HG03469 (cell line): ENCODE data around the gene SLC4A4.

Experiments used
- ATAC-seq: cut with Tn5 transposase; IDR thresholded peaks from one replicate; pipeline ENCODE4 v1.9.1; 2021; ENCODE audit warnings: mild to moderate bottlenecking, moderate library complexity, moderate number of reproducible peaks; ENCODE audit not compliant: unreplicated experiment

The SLC4A4 gene

GRCh38 chr4:71532407-71532806 is 193.6 kb downstream of the SLC4A4 start:
- ATAC-seq = no peak

GRCh38 chr4:71533121-71533520 is 194.3 kb downstream of the SLC4A4 start:
- no peak for ATAC-seq

- ATAC-seq = no peak
These were observed 198.8 kb downstream of the SLC4A4 start for GRCh38 chr4:71537551-71538065.

GRCh38 chr4:71538528-71538927 is 199.7 kb downstream of the SLC4A4 start:
- ATAC-seq = no peak

- ATAC-seq = no peak
These were observed 202.0 kb downstream of the SLC4A4 start for GRCh38 chr4:71540749-71541269.

GRCh38 chr4:71541541-71541940 is 202.7 kb downstream of the SLC4A4 start:
- no peak for ATAC-seq

- no peak for ATAC-seq
These were observed 206.3 kb downstream of the SLC4A4 start for GRCh38 chr4:71545168-71545567.

GRCh38 chr4:71549516-71550160 is 210.8 kb downstream of the SLC4A4 start:
- ATAC-seq = no peak

- no peak for ATAC-seq
These were observed 211.7 kb downstream of the SLC4A4 start for GRCh38 chr4:71550220-71551165.

GRCh38 chr4:71553605-71554004 is 214.8 kb downstream of the SLC4A4 start:
- ATAC-seq = no peak

- ATAC-seq = no peak
These were observed 215.2 kb downstream of the SLC4A4 start for GRCh38 chr4:71554025-71554424.

GRCh38 chr4:71558248-71558647 is 219.4 kb downstream of the SLC4A4 start:
- ATAC-seq = peak; percentile 89

- no peak for ATAC-seq
These were observed 221.2 kb downstream of the SLC4A4 start for GRCh38 chr4:71559957-71560571.

GRCh38 chr4:71564775-71565174 is 226.0 kb downstream of the SLC4A4 start:
- ATAC-seq = no peak

GRCh38 chr4:71566856-71567255 is 228.0 kb downstream of the SLC4A4 start:
- no peak for ATAC-seq

GRCh38 chr4:71568131-71568530 is 229.3 kb downstream of the SLC4A4 start:
- ATAC-seq = no peak

- no peak for ATAC-seq
These were observed 231.7 kb downstream of the SLC4A4 start for GRCh38 chr4:71570492-71570891.

GRCh38 chr4:71571346-71571745 is 232.5 kb downstream of the SLC4A4 start:
- ATAC-seq = no peak

GRCh38 chr4:71583971-71584370 is 245.2 kb downstream of the SLC4A4 start:
- ATAC-seq = no peak

GRCh38 chr4:71584585-71584984 is 245.8 kb downstream of the SLC4A4 start:
- ATAC-seq = no peak

- no peak for ATAC-seq
These were observed 247.4 kb downstream of the SLC4A4 start for GRCh38 chr4:71586087-71586763.
